ENCODE data around the gene SPDEF.
A peak's percentile ranks its signal among the peaks of the same experiment; 100 is the strongest.

Gene SPDEF

GRCh38 chr6:34570066-34570833 lies 14.1 kb upstream of the SPDEF start:
- Histone ChIP-seq H3K4me3 (ENCODE audit: low read depth, low read length) (no peak overlapping the region), H3K27ac (no peak overlapping the region), H3K9me3 (ENCODE audit: severe bottlenecking) (no peaks in the 10 kb centered on the region), H3K27me3 (ENCODE audit: insufficient read depth, low read depth, severe bottlenecking) (no peaks in the 10 kb centered on the region), H3K36me3 (no peaks in the 10 kb centered on the region)
- no peak for TF ChIP-seq CTCF (IDR thresholded peaks at IDR 0.05; ENCODE audit: low read depth, low read length)
- DNase-seq, result no peak

- DNase-seq, result no peak
- no peak overlapping the region for H3K27ac ChIP-seq
- TF ChIP-seq CTCF (IDR thresholded peaks at IDR 0.05; ENCODE audit: low read depth, low read length), result no peak
Measured at GRCh38 chr6:34569361-34569973, 13.3 kb upstream of the SPDEF start.

GRCh38 chr6:34568341-34569201 lies 12.4 kb upstream of the SPDEF start:
- no peaks in the 10 kb centered on the region for H3K9me3 ChIP-seq (ENCODE audit: severe bottlenecking)
- DNase-seq, result no peak
- H3K4me3 ChIP-seq (ENCODE audit: low read depth, low read length), result no peak overlapping the region
- no peaks in the 10 kb centered on the region for H3K36me3 ChIP-seq
- H3K27ac ChIP-seq, result no peak overlapping the region
- no peaks in the 10 kb centered on the region for H3K27me3 ChIP-seq (ENCODE audit: insufficient read depth, low read depth, severe bottlenecking)
- TF ChIP-seq CTCF (IDR thresholded peaks at IDR 0.05; ENCODE audit: low read depth, low read length), result no peak

More at GRCh38 chr6:34569361-34569973, 13.3 kb upstream of the SPDEF start:
- H3K4me3 ChIP-seq (ENCODE audit: low read depth, low read length), result no peak overlapping the region
- H3K27me3 ChIP-seq (ENCODE audit: insufficient read depth, low read depth, severe bottlenecking), result no peaks in the 10 kb centered on the region
- H3K36me3 ChIP-seq, result no peaks in the 10 kb centered on the region
- no peaks in the 10 kb centered on the region for H3K9me3 ChIP-seq (ENCODE audit: severe bottlenecking)

- Histone ChIP-seq H3K27me3 (ENCODE audit: insufficient read depth, low read depth, severe bottlenecking) (no peaks in the 10 kb centered on the region), H3K4me3 (ENCODE audit: low read depth, low read length) (no peak overlapping the region), H3K9me3 (ENCODE audit: severe bottlenecking) (no peaks in the 10 kb centered on the region), H3K27ac (no peak overlapping the region; the same call in 1 of the 2 replicates), H3K36me3 (no peaks in the 10 kb centered on the region)
- no peak for TF ChIP-seq CTCF (IDR thresholded peaks at IDR 0.05; ENCODE audit: low read depth, low read length)
- no peak for DNase-seq
Measured at GRCh38 chr6:34566830-34567546, 10.9 kb upstream of the SPDEF start.

- no peaks in the 10 kb centered on the region for H3K9me3 ChIP-seq (ENCODE audit: severe bottlenecking)
- TF ChIP-seq CTCF (IDR thresholded peaks at IDR 0.05; ENCODE audit: low read depth, low read length), result 0 out of 2 replicates have a peak, but pooled peaks have one; percentile 9
- no peak overlapping the region for H3K4me3 ChIP-seq (ENCODE audit: low read depth, low read length)
- no peaks in the 10 kb centered on the region for H3K36me3 ChIP-seq
- DNase-seq, result no peak
- no peak overlapping the region for H3K27ac ChIP-seq
- no peaks in the 10 kb centered on the region for H3K27me3 ChIP-seq (ENCODE audit: insufficient read depth, low read depth, severe bottlenecking)
Measured at GRCh38 chr6:34565722-34566137, 9.6 kb upstream of the SPDEF start.

Measured in WERI-Rb-1 (cell line).